ENCODE results near the gene B9D1. TPM values are rescaled to one million over a fixed set of nuclear protein-coding genes. Genes with fewer than 3 reads are reported as not detected.
"Not testable (repeated sequence)": the region's sequence is repeated elsewhere in the genome, so short reads cannot be mapped to it uniquely, and the experiment has no call there.

Gene B9D1
- total RNA-seq, 2 donors from 2014 or later: 18.7 to 24.6 TPM

GRCh38 chr17:19357351-19357750, 5.2 kb downstream of the B9D1 start:
- H3K9me3 ChIP-seq: no peaks in the 10 kb centered on the region
- no peak overlapping the region for H3K27ac ChIP-seq
- H3K4me3 ChIP-seq: no peak overlapping the region
- no peaks in the 10 kb centered on the region for H3K27me3 ChIP-seq
- DNase-seq (ENCODE audit: low spot score): no peak
- peaks cover 0 to 10% of the 10 kb centered on the region in 2 donors for H3K4me1 ChIP-seq
- no peaks in the 10 kb centered on the region for H3K36me3 ChIP-seq
- no peak for TF ChIP-seq CTCF (IDR thresholded peaks at IDR 0.05)

- DNase-seq (ENCODE audit: low spot score): no peak
- Histone ChIP-seq H3K27ac (no peak overlapping the region), H3K27me3 (no peaks in the 10 kb centered on the region), H3K4me1 (no peaks in the 10 kb centered on the region), H3K36me3 (no peaks in the 10 kb centered on the region), H3K9me3 (no peaks in the 10 kb centered on the region), H3K4me3 (no peak overlapping the region)
- no peak for TF ChIP-seq CTCF (IDR thresholded peaks at IDR 0.05)
These were observed 7.8 kb downstream of the B9D1 start for GRCh38 chr17:19354748-19355147.

- DNase-seq (ENCODE audit: low spot score); H3K9me3 ChIP-seq; H3K27ac ChIP-seq; H3K4me1 ChIP-seq; H3K4me3 ChIP-seq; H3K36me3 ChIP-seq; H3K27me3 ChIP-seq: not testable (repeated sequence)
These were observed 9.1 kb downstream of the B9D1 start for GRCh38 chr17:19353401-19353800.

- Histone ChIP-seq H3K36me3 (no peaks in the 10 kb centered on the region), H3K4me3 (no peak overlapping the region), H3K27me3 (no peaks in the 10 kb centered on the region), H3K9me3 (no peaks in the 10 kb centered on the region), H3K27ac (no peak overlapping the region), H3K4me1 (peaks cover 0 to 44% of the 10 kb centered on the region in 2 donors)
- no peak for DNase-seq (ENCODE audit: low spot score)
- no peak for TF ChIP-seq CTCF (IDR thresholded peaks at IDR 0.05)
These were observed 13.7 kb downstream of the B9D1 start for GRCh38 chr17:19348806-19349205.

- Histone ChIP-seq H3K9me3 (no peaks in the 10 kb centered on the region), H3K4me3 (no peak overlapping the region), H3K4me1 (peaks cover 0 to 50% of the 10 kb centered on the region in 2 donors), H3K27me3 (no peaks in the 10 kb centered on the region), H3K27ac (peak overlapping the region in 1 of 2 donors; percentile 78), H3K36me3 (no peaks in the 10 kb centered on the region)
- DNase-seq (ENCODE audit: low spot score): no peak
- TF ChIP-seq CTCF (IDR thresholded peaks at IDR 0.05): no peak
These were observed 14.4 kb downstream of the B9D1 start for GRCh38 chr17:19348081-19348650.

- peak overlapping the region; percentile 78 to 81 for H3K27ac ChIP-seq
- H3K4me1 ChIP-seq: peaks cover 0 to 57% of the 10 kb centered on the region in 2 donors
- H3K9me3 ChIP-seq: no peaks in the 10 kb centered on the region
- DNase-seq (ENCODE audit: low spot score): no peak
- H3K4me3 ChIP-seq: no peak overlapping the region
- TF ChIP-seq CTCF (IDR thresholded peaks at IDR 0.05): no peak
- H3K27me3 ChIP-seq: no peaks in the 10 kb centered on the region
- no peaks in the 10 kb centered on the region for H3K36me3 ChIP-seq
These were observed 15.0 kb downstream of the B9D1 start for GRCh38 chr17:19347323-19348080.
